ENCODE measurements around the gene CFAP74.

GRCh38 chr1:1921901-1922701 lies 81.5 kb downstream of the CFAP74 start:
- TF ChIP-seq GATA2 (IDR thresholded peaks at IDR 0.05; ENCODE audit: low read depth, low read length): no peak
- TF ChIP-seq GATA3 (IDR thresholded peaks at IDR 0.05; ENCODE audit: low read depth, low read length): no peak
